H9 (cell line): ENCODE results near the gene SNN. TPM values are rescaled to one million over a fixed set of nuclear protein-coding genes. Genes with fewer than 3 reads are reported as not detected.

Source experiments
- DNase-seq: peaks from one replicate; pipeline ENCODE4 v3.0.0-alpha.2; 2017
- H2AFZ ChIP-seq: one replicate; pipeline ENCODE4 v1.6.1; 2013; ENCODE audit warnings: mild to moderate bottlenecking, low read length, control low read depth, moderate library complexity
- H2AK5ac ChIP-seq: 2 replicates; pipeline ENCODE4 v1.6.1; 2013; ENCODE audit warnings: low read length, control low read depth, mixed read lengths; ENCODE audit not compliant: insufficient read length
- H2BK120ac ChIP-seq: one replicate; pipeline ENCODE4 v1.6.1; 2013; ENCODE audit warnings: low read depth, mild to moderate bottlenecking, low read length, control low read depth, inconsistent platforms; ENCODE audit not compliant: poor library complexity, severe bottlenecking
- H2BK12ac ChIP-seq: 2 replicates; pipeline ENCODE4 v1.6.1; 2013; ENCODE audit warnings: low read length, control low read depth, mixed read lengths, low read depth; ENCODE audit not compliant: insufficient read length
- H2BK15ac ChIP-seq: 2 replicates; pipeline ENCODE4 v1.6.1; 2013; ENCODE audit warnings: low read depth, low read length, control low read depth
- H2BK20ac ChIP-seq: one replicate; pipeline ENCODE4 v1.6.1; 2013; ENCODE audit warnings: low read depth, mild to moderate bottlenecking, low read length, control low read depth, inconsistent platforms; ENCODE audit not compliant: poor library complexity, severe bottlenecking
- H2BK5ac ChIP-seq: 2 replicates; pipeline ENCODE4 v1.6.1; 2013; ENCODE audit warnings: low read length, control low read depth, mixed read lengths; ENCODE audit not compliant: insufficient read length
- H3K14ac ChIP-seq: 2 replicates; pipeline ENCODE4 v1.6.1; 2013; ENCODE audit warnings: low read length, control low read depth; ENCODE audit not compliant: insufficient read depth
- H3K18ac ChIP-seq: 2 replicates; pipeline ENCODE4 v1.6.1; 2013; ENCODE audit warnings: low read depth, mild to moderate bottlenecking, mixed read lengths, low read length, control low read depth; ENCODE audit not compliant: insufficient read length
- H3K23ac ChIP-seq: 2 replicates; pipeline ENCODE4 v1.6.1; 2013; ENCODE audit warnings: low read length, control low read depth, mixed read lengths, low read depth; ENCODE audit not compliant: insufficient read length
- H3K23me2 ChIP-seq: 2 replicates; pipeline ENCODE4 v1.6.1; 2013; ENCODE audit warnings: low read depth, mild to moderate bottlenecking, mixed read lengths, low read length, control low read depth; ENCODE audit not compliant: insufficient read length, poor library complexity, severe bottlenecking
- H3K27ac ChIP-seq: 2 replicates; pipeline ENCODE4 v1.5.1; 2013; ENCODE audit warnings: low read length, control low read depth, mixed read lengths, low read depth; ENCODE audit not compliant: insufficient read length
- H3K27me3 ChIP-seq: 2 replicates; pipeline ENCODE4 v1.6.1; 2013; ENCODE audit warnings: low read length, control low read depth, inconsistent platforms; ENCODE audit not compliant: insufficient read depth
- H3K4ac ChIP-seq: 2 replicates; pipeline ENCODE4 v1.6.1; 2013; ENCODE audit warnings: low read depth, mild to moderate bottlenecking, control low read depth, inconsistent platforms, low read length, moderate library complexity
- H3K4me1 ChIP-seq: 2 replicates; pipeline ENCODE4 v1.6.1; 2013; ENCODE audit warnings: low read length, control low read depth, inconsistent platforms; ENCODE audit not compliant: insufficient read depth
- H3K4me2 ChIP-seq: 2 replicates; pipeline ENCODE4 v1.6.1; 2013; ENCODE audit warnings: low read length, control low read depth, mixed read lengths; ENCODE audit not compliant: insufficient read length, insufficient read depth
- H3K56ac ChIP-seq: 2 replicates; pipeline ENCODE4 v1.6.1; 2013; ENCODE audit warnings: low read depth, mild to moderate bottlenecking, mixed read lengths, low read length, control low read depth; ENCODE audit not compliant: insufficient read length
- H3K79me1 ChIP-seq: 2 replicates; pipeline ENCODE4 v1.6.1; 2013; ENCODE audit warnings: low read depth, mild to moderate bottlenecking, moderate library complexity, low read length, control low read depth, inconsistent platforms; ENCODE audit not compliant: insufficient read depth, poor library complexity, severe bottlenecking
- H3K79me2 ChIP-seq: 2 replicates; pipeline ENCODE4 v1.6.1; 2013; ENCODE audit warnings: low read length, control low read depth, inconsistent platforms; ENCODE audit not compliant: insufficient read depth
- H3K9ac ChIP-seq: 2 replicates; pipeline ENCODE4 v1.6.1; 2013; ENCODE audit warnings: low read length, control low read depth, mixed read lengths; ENCODE audit not compliant: insufficient read length; ENCODE audit errors: extremely low read depth
- H3K9me3 ChIP-seq: one replicate; pipeline ENCODE4 v1.6.1; 2013; ENCODE audit warnings: low read depth, low read length, inconsistent platforms; ENCODE audit not compliant: control insufficient read depth
- H3T11ph ChIP-seq: one replicate; pipeline ENCODE4 v1.6.1; 2013; ENCODE audit warnings: mild to moderate bottlenecking, low read length, control low read depth, inconsistent platforms
- H4K20me1 ChIP-seq: one replicate; pipeline ENCODE4 v1.6.1; 2013; ENCODE audit not compliant: control insufficient read depth, insufficient read length, insufficient read depth
- H4K5ac ChIP-seq: 2 replicates; pipeline ENCODE4 v1.6.1; 2013; ENCODE audit warnings: low read depth, mild to moderate bottlenecking, mixed read lengths, low read length, control low read depth; ENCODE audit not compliant: insufficient read length
- H4K8ac ChIP-seq: replicated peaks from 2 replicates; pipeline ENCODE4 v1.6.1; 2013; ENCODE audit warnings: low read length, control low read depth, mixed read lengths, low read depth; ENCODE audit not compliant: insufficient read length
- H4K91ac ChIP-seq: 2 replicates; pipeline ENCODE4 v1.6.1; 2013; ENCODE audit warnings: low read depth, mild to moderate bottlenecking, moderate library complexity, mixed read lengths, low read length, control low read depth; ENCODE audit not compliant: insufficient read length
- H3K27ac Mint-ChIP-seq, 3 experiments: 2 replicates in 2 of 3; 3 replicates in 1 of 3; pipeline ENCODE4 v1.8.0; 2020 to 2021; ENCODE audit warnings: mixed read lengths in 3 of 3, mild to moderate bottlenecking in 1 of 3, moderate library complexity in 1 of 3
- H3K27me3 Mint-ChIP-seq: 2 replicates; pipeline ENCODE4 v1.8.0; 2021; ENCODE audit warnings: low read depth, mild to moderate bottlenecking, moderate library complexity, mixed read lengths
- H3K36me3 Mint-ChIP-seq, 3 experiments: 2 replicates in 2 of 3; 3 replicates in 1 of 3; pipeline ENCODE4 v1.8.0; 2020 to 2021; ENCODE audit warnings: low read depth in 3 of 3, mixed read lengths in 3 of 3; ENCODE audit not compliant: insufficient read depth in 1 of 3
- H3K4me1 Mint-ChIP-seq, 2 experiments: 2 replicates each; pipeline ENCODE4 v1.8.0; 2020; ENCODE audit warnings: mixed read lengths in 2 of 2
- H3K4me3 Mint-ChIP-seq, 2 experiments: 2 replicates in 1 of 2; 3 replicates in 1 of 2; pipeline ENCODE4 v1.8.0; 2020 to 2021; ENCODE audit warnings: mild to moderate bottlenecking in 2 of 2, mixed read lengths in 2 of 2, moderate library complexity in 1 of 2
- H3K9me3 Mint-ChIP-seq, 2 experiments: 2 replicates in 1 of 2; 3 replicates in 1 of 2; pipeline ENCODE4 v1.8.0; 2020; ENCODE audit warnings: mild to moderate bottlenecking in 2 of 2, mixed read lengths in 2 of 2, moderate library complexity in 1 of 2
- WGBS: extraction: QIAGEN DNeasy Blood & Tissue Kit; methylation state at CpG from one replicate; pipeline ENCODE4 v1.1.7; 2013; ENCODE audit warnings: missing lambda C conversion rate, low lambda C conversion rate, mixed read lengths; ENCODE audit not compliant: insufficient read length; ENCODE audit errors: extremely low coverage; 5-methylcytosine and 5-hydroxymethylcytosine counted together
- total RNA-seq: library from RNA; stranded (reverse); gene quantifications from 2 replicates; pipeline ENCODE4 v1.2.1, GENCODE V29; 2021
- TF ChIP-seq, protein P1 (sequence below): fragments of 200-600 bp; sonication (generic); conservative IDR thresholded peaks from 3 replicates; pipeline ENCODE4 v1.8.0; 2021; ENCODE audit warnings: antibody characterized with exemption, mild to moderate bottlenecking

Gene SNN
- total RNA-seq, 1 experiment from 2014 or later: 44.2 TPM

DNA sequence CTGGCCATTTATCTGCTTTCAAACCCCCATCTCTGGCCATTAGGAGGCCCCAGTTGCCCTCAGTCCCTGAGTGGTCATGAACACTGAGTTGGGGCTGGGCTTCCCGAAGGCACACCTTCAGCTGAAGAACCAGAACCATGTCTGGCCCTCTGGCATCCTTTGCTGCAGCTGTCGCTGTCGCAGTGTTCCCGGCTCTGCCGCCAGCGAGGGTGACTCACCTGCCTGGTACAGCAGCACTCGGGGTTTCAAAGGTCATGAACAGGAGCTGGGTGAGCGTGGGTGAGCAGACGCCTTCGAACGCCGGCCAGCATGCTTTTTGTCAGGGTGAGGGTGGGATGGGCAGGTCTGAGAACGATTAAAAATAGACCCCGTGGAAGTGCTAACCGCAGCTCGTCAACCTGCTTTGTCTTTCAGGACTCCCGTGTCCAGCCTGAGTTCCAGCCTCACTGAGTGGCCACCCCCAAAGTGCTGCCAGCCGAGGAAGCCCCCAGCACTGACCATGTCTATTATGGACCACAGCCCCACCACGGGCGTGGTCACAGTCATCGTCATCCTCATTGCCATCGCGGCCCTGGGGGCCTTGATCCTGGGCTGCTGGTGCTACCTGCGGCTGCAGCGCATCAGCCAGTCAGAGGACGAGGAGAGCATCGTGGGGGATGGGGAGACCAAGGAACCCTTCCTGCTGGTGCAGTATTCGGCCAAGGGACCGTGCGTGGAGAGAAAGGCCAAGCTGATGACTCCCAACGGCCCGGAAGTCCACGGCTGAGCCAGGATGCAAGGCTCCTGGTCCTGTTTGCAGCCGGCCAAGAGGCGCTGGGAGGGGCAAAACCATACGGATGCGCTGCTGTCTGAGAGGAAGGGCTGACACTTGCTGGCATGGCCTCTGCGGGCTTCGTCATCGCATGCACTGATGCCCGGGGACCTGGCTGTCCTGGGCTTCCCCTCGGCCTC lies 7.6 kb downstream of the SNN start:
- no peaks in the 10 kb centered on the region for H3K4me1 ChIP-seq
- peaks cover 2% of the 10 kb centered on the region for H4K20me1 ChIP-seq
- H3K18ac ChIP-seq: no peak overlapping the region
- WGBS: no CpG with 5 or more reads among the region's 42 CpGs
- DNase-seq: peak; percentile 49
- no peaks in the 10 kb centered on the region for H3K27me3 ChIP-seq
- H3K4ac ChIP-seq: no peak overlapping the region
- peaks cover 4% of the 10 kb centered on the region; the same call in 1 of the 2 replicates for H3K79me2 ChIP-seq
- H3K9ac ChIP-seq: no peak overlapping the region
- no peak overlapping the region for H3K23ac ChIP-seq
- H3K36me3 Mint-ChIP-seq: peaks cover 22 to 49% (median 40%) of the 10 kb centered on the region in 3 experiments
- no peak overlapping the region for H3K4me2 ChIP-seq
- H2BK5ac ChIP-seq: no peak overlapping the region
- H2BK12ac ChIP-seq: no peak overlapping the region
- peak overlapping the region; percentile 39 to 83 (median 83); a peak in 4 of 7 replicates for H3K27ac Mint-ChIP-seq
- peaks cover 25 to 30% of the 10 kb centered on the region in 2 experiments for H3K4me1 Mint-ChIP-seq
- no peak overlapping the region for H4K5ac ChIP-seq
- no peak overlapping the region for H2BK15ac ChIP-seq
- H3K9me3 Mint-ChIP-seq: no peaks in the 10 kb centered on the region
- H3T11ph ChIP-seq: no peak overlapping the region
- H3K23me2 ChIP-seq: no peaks in the 10 kb centered on the region
- no peak overlapping the region for H2AK5ac ChIP-seq
- H2AFZ ChIP-seq: no peak overlapping the region
- H3K14ac ChIP-seq: no peak overlapping the region
- H3K9me3 ChIP-seq: no peaks in the 10 kb centered on the region
- no peak overlapping the region for H4K8ac ChIP-seq
- H3K27ac ChIP-seq: no peak overlapping the region
- H3K27me3 Mint-ChIP-seq: no peaks in the 10 kb centered on the region
- no peak overlapping the region for H3K56ac ChIP-seq
- H2BK120ac ChIP-seq: no peak overlapping the region
- no peak overlapping the region for H3K4me3 Mint-ChIP-seq
- TF ChIP-seq, protein P1, sequence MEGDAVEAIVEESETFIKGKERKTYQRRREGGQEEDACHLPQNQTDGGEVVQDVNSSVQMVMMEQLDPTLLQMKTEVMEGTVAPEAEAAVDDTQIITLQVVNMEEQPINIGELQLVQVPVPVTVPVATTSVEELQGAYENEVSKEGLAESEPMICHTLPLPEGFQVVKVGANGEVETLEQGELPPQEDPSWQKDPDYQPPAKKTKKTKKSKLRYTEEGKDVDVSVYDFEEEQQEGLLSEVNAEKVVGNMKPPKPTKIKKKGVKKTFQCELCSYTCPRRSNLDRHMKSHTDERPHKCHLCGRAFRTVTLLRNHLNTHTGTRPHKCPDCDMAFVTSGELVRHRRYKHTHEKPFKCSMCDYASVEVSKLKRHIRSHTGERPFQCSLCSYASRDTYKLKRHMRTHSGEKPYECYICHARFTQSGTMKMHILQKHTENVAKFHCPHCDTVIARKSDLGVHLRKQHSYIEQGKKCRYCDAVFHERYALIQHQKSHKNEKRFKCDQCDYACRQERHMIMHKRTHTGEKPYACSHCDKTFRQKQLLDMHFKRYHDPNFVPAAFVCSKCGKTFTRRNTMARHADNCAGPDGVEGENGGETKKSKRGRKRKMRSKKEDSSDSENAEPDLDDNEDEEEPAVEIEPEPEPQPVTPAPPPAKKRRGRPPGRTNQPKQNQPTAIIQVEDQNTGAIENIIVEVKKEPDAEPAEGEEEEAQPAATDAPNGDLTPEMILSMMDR: peak; percentile 11; the same call in 1 of the 3 replicates
- H4K91ac ChIP-seq: no peak overlapping the region
- H2BK20ac ChIP-seq: no peak overlapping the region
- peaks cover 3% of the 10 kb centered on the region for H3K79me1 ChIP-seq
